Smooth muscle cell (in vitro differentiated cells): ENCODE results near the gene DYSF. TPM values are rescaled to one million over a fixed set of nuclear protein-coding genes. Genes with fewer than 3 reads are reported as not detected.

ENCODE experiments used
- DNase-seq: peaks from one replicate; lab custom pipeline; 2025; ENCODE audit not compliant: unreplicated experiment; lab: John Stamatoyannopoulos, UW
- H2AFZ ChIP-seq: fragments of 200-600 bp; sonication (generic); 2 replicates; pipeline ENCODE4 v1.6.0; 2016; ENCODE audit warnings: antibody characterized with exemption, low read depth, mild to moderate bottlenecking
- H3F3A ChIP-seq: fragments of 200-600 bp; sonication (generic); 2 replicates; pipeline ENCODE4 v1.6.0; 2017; ENCODE audit warnings: antibody characterized with exemption, low read depth
- H3K27ac ChIP-seq: fragments of 200-600 bp; sonication (generic); 2 replicates; pipeline ENCODE4 v1.5.1; 2016; ENCODE audit warnings: low read depth, mild to moderate bottlenecking
- H3K27me3 ChIP-seq: fragments of 200-600 bp; sonication (generic); 2 replicates; pipeline ENCODE4 v1.6.1; 2016; ENCODE audit warnings: low read depth, mild to moderate bottlenecking
- H3K36me3 ChIP-seq: fragments of 200-600 bp; sonication (generic); 2 replicates; pipeline ENCODE4 v1.5.1; 2016; ENCODE audit warnings: low read depth
- H3K4me1 ChIP-seq: fragments of 200-600 bp; sonication (generic); 2 replicates; pipeline ENCODE4 v1.5.1; 2016; ENCODE audit warnings: low read depth
- H3K4me2 ChIP-seq: fragments of 200-600 bp; sonication (generic); 2 replicates; pipeline ENCODE4 v1.6.0; 2016; ENCODE audit warnings: mild to moderate bottlenecking
- H3K4me3 ChIP-seq: fragments of 200-600 bp; sonication (generic); 2 replicates; pipeline ENCODE4 v1.5.1; 2016; ENCODE audit warnings: mild to moderate bottlenecking
- H3K79me2 ChIP-seq: fragments of 200-600 bp; sonication (generic); 2 replicates; pipeline ENCODE4 v1.6.0; 2016; ENCODE audit warnings: low read depth, mild to moderate bottlenecking
- H3K9ac ChIP-seq: fragments of 200-600 bp; sonication (generic); 2 replicates; pipeline ENCODE4 v1.6.0; 2016; ENCODE audit warnings: low read depth
- H3K9me3 ChIP-seq: fragments of 200-600 bp; sonication (generic); replicated peaks from 2 replicates; pipeline ENCODE4 v1.5.1; 2016; ENCODE audit warnings: low read depth
- H4K20me1 ChIP-seq: fragments of 200-600 bp; sonication (generic); 2 replicates; pipeline ENCODE4 v1.6.0; 2016; ENCODE audit warnings: low read depth
- CTCF ChIP-seq: fragments of 200-600 bp; sonication (generic); IDR thresholded peaks from 2 replicates; pipeline ENCODE4 v1.5.1; 2017; ENCODE audit warnings: borderline replicate concordance, mild to moderate bottlenecking, antibody characterized with exemption; ENCODE audit not compliant: insufficient read depth, poor library complexity, severe bottlenecking
- WGBS: methylation state at CpG from one replicate; pipeline ENCODE4 v1.1.7; 2016; ENCODE audit warnings: low lambda C conversion rate; 5-methylcytosine and 5-hydroxymethylcytosine counted together
- polyA plus RNA-seq: library from polyadenylated mRNA; unstranded; fragments of >200 nt; fragmentation: Nextera tagmentation; extraction: Ambion mirVana; gene quantifications from 2 replicates; pipeline ENCODE4 v1.2.1, GENCODE V29; 2016
- total RNA-seq: library from RNA; depleted of rRNA; stranded (reverse); fragments of >200 nt; gene quantifications from 2 replicates; pipeline ENCODE4 v1.2.3, GENCODE V29; 2014

The DYSF gene
- total and polyA plus RNA-seq, 2 experiments from 2014 or later: 0.64 to 1.6 TPM

GRCh38 chr2:71609441-71609840 is 156.1 kb downstream of the DYSF start:
- Histone ChIP-seq H3K9me3 (no peaks in the 10 kb centered on the region), H3K4me1 (peaks cover 5% of the 10 kb centered on the region), H2AFZ (no peak overlapping the region), H3K27ac (no peak overlapping the region), H3K4me3 (no peak overlapping the region), H3K4me2 (no peak overlapping the region), H3K79me2 (no peaks in the 10 kb centered on the region), H4K20me1 (no peaks in the 10 kb centered on the region), H3K9ac (no peak overlapping the region), H3F3A (no peaks in the 10 kb centered on the region), H3K36me3 (no peaks in the 10 kb centered on the region), H3K27me3 (no peaks in the 10 kb centered on the region)
- DNase-seq: no peak
- TF ChIP-seq CTCF: no peak
- 56% methylated on average over 5 of the region's 5 CpGs for WGBS

- Histone ChIP-seq H3K4me1 (peaks cover 5% of the 10 kb centered on the region), H3K36me3 (no peaks in the 10 kb centered on the region), H3K9ac (no peak overlapping the region), H3K27ac (no peak overlapping the region), H4K20me1 (no peaks in the 10 kb centered on the region), H3F3A (no peaks in the 10 kb centered on the region), H3K27me3 (no peaks in the 10 kb centered on the region), H3K79me2 (no peaks in the 10 kb centered on the region), H3K4me3 (no peak overlapping the region), H3K9me3 (no peaks in the 10 kb centered on the region), H3K4me2 (no peak overlapping the region), H2AFZ (no peak overlapping the region)
- DNase-seq: no peak
- 93% methylated on average over 1 of the region's 1 CpG for WGBS
- peak; percentile 33 for TF ChIP-seq CTCF
Observed at GRCh38 chr2:71609958-71610357, 156.6 kb downstream of the DYSF start.

- TF ChIP-seq CTCF: no peak
- no peak overlapping the region for H3K9ac ChIP-seq
- H3K4me1 ChIP-seq: no peaks in the 10 kb centered on the region
- H3K27me3 ChIP-seq: no peaks in the 10 kb centered on the region
- WGBS: 95% methylated on average over 7 of the region's 7 CpGs
- H3K4me2 ChIP-seq: no peak overlapping the region
- H3K79me2 ChIP-seq: no peaks in the 10 kb centered on the region
- H3F3A ChIP-seq: no peaks in the 10 kb centered on the region
- no peaks in the 10 kb centered on the region for H4K20me1 ChIP-seq
- H3K9me3 ChIP-seq: no peaks in the 10 kb centered on the region
- DNase-seq: no peak
- no peaks in the 10 kb centered on the region for H3K36me3 ChIP-seq
- no peak overlapping the region for H3K27ac ChIP-seq
- H2AFZ ChIP-seq: no peak overlapping the region
- no peak overlapping the region for H3K4me3 ChIP-seq
Observed at GRCh38 chr2:71610671-71611070, 157.3 kb downstream of the DYSF start.

- H3K79me2 ChIP-seq: no peaks in the 10 kb centered on the region
- 95% methylated on average over 12 of the region's 12 CpGs for WGBS
- H3K9ac ChIP-seq: no peak overlapping the region
- no peaks in the 10 kb centered on the region for H3K4me1 ChIP-seq
- no peak overlapping the region for H3K27ac ChIP-seq
- no peaks in the 10 kb centered on the region for H3K9me3 ChIP-seq
- no peak overlapping the region for H3K4me2 ChIP-seq
- no peak for TF ChIP-seq CTCF
- no peaks in the 10 kb centered on the region for H4K20me1 ChIP-seq
- no peak overlapping the region for H3K4me3 ChIP-seq
- no peak overlapping the region for H2AFZ ChIP-seq
- no peaks in the 10 kb centered on the region for H3K27me3 ChIP-seq
- no peak for DNase-seq
- no peaks in the 10 kb centered on the region for H3K36me3 ChIP-seq
- H3F3A ChIP-seq: no peaks in the 10 kb centered on the region
Observed at GRCh38 chr2:71611247-71611646, 157.9 kb downstream of the DYSF start.
